C1 segment of cervical spinal cord (tissue), 14 donors: Measurements from ENCODE around the gene CNKSR1.

Experiments
- DNase-seq, 14 donors: peaks; one replicate each; lab custom pipeline; 2025; lab: John Stamatoyannopoulos, UW

Gene CNKSR1

GRCh38 chr1:26184086-26184485 is 6.8 kb downstream of the CNKSR1 start:
- DNase-seq, result no peak

- no peak for DNase-seq
Observed at GRCh38 chr1:26184883-26185282, 7.6 kb downstream of the CNKSR1 start.

DNA sequence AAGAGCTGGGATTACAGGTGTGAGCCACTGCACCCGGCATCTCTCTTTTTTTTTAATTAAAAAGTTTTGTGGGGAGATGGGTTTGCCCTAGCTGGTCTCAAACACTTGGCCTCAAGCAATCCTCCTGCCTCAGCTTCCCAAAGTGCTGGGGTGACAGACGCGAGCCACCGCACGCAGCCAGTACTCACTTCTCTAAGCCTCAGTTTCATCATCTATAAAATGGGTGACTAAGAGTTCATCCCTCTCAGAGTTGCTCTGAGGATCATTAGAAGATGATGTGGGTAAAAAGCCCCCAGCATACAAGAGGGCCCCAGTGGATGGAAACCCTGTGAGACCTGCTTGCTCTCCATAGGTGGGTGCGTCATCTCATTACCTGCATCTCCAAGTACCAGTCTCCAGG is 10.6 kb downstream of the CNKSR1 start:
- no peak for DNase-seq

- no peak for DNase-seq
Observed at GRCh38 chr1:26188477-26188876, 11.2 kb downstream of the CNKSR1 start.

DNA sequence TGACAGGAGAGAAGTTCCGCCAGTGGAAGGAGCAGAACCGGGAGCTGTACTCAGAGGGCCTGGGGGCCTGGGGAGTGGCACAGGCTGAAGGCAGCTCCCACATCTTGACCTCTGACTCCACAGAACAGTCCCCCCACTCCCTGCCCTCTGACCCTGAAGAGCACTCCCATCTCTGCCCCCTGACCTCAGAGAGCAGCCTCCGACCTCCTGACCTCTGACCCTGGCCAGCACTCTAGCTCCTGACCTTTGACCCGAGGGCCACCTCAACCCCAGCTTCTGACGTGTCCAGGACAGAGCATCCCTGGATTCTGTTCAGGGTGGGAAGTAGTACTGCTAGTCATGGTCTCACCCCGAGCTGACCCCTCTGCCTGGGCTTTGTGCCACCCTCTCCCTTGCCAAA is 12.0 kb downstream of the CNKSR1 start:
- no peak for DNase-seq

DNA sequence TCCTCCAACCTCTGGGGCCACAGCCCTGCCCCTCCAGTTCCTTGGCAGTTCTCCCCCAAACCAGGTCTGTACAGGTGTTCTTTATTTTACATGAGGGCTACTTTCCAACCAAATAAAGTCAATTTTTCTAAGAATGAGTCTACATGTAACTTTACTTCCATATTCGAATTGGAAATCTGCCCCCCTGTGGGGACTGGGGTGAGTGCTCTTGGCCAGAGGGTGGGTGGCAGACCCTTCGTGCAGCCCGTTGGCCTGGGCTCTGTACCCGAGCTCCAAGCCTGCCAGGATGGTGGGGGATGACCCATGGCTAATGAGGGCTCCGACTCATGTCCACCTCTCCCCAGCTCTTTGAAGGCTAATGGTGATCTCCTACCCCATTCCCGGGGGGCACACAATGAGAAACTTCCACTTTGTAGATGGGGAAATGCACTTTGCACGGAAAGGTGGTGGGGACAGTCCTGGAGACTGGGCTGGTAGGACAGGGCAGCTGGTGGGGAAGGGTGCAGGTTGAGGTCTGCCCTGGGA is 12.5 kb downstream of the CNKSR1 start:
- no peak for DNase-seq

- DNase-seq, result peak in 1 of 14 donors; percentile 2
Observed at GRCh38 chr1:26190373-26190987, 13.2 kb downstream of the CNKSR1 start, which contains the start of gene CATSPER4. TSS of gene CATSPER4 (plus strand) at chr1:26190602. CDS start at chr1:26190628, 26 bp downstream.

DNA sequence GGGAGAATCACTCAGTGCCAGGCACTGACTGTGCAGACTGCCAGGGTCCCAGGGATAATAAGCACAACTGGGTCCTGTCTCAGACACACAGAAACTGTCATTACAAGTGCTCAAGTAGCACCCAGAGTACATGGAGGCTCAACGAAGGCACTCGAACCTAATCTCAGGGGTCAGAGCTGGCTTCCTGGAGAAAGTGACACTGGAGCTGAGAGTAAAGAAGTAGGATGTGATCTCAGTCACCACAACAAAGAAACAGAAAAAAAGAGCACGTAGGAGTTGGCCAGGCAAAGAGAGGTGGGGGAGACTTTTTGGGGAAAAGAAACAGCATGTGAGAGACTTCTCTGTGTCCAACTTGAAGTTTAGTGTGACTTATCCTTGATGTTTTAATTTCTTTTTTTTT is 14.4 kb downstream of the CNKSR1 start:
- no peak for DNase-seq

DNA sequence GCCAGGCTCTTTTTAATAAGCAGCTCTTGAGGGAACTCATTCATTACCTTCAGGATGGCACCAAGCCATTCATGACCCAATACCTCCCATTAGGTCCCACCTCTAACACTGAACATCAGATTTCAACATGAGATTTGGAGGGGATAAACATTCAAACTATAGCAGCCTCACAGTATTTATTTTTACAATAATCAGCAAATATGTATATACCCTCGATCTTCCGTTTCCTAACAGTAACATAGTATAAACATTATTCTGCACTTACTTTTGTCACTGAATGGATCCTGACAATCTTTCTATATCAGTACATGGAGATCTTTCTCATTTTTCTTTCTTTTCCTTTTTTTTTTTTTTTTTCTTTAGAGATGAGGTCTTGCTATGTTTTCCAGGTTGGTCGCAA is 18.5 kb downstream of the CNKSR1 start:
- no peak for DNase-seq

DNA sequence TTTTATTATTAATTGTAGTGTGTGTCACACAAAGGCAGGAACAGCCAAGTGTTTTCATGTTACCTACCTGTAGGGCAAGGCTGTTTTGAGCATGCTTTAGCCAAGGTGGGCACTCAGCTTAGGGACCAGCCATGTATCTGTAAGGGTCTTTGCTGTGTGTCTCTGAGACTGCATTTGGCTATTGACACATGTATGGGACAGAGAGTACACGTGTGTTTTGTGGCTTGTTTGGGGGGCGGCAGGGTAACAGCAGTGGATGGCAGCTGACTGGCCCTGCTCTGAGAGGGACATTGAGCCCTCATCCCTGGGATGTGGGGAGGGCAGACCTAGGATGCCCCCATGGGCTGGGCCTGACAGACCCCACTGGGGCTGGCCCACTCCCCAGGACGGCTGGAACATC is 20.0 kb downstream of the CNKSR1 start:
- no peak for DNase-seq

- no peak for DNase-seq
Observed at GRCh38 chr1:26197813-26198212, 20.5 kb downstream of the CNKSR1 start.

DNA sequence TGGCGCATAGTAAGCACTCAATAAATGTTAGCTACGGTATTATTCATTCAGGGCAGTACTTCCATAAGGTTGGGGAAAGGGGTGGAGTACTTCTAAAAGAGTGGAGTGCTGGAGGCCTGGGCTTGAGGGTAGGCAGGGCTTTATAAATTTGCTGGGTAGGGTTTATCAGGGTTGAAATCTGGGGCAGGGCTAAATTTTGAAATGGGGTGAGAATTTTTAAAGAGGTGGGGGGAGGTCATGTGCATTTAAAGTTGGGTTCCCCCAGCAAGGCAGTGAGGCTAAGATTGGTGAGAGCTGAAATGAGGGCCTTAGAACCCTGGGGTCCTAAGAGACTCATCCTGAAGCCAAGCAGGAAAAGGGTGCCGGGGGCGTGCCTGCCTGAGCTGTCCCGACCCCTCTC is 23.1 kb downstream of the CNKSR1 start:
- no peak for DNase-seq

GRCh38 chr1:26203642-26204318 is 26.5 kb downstream of the CNKSR1 start:
- DNase-seq, result no peak

DNA sequence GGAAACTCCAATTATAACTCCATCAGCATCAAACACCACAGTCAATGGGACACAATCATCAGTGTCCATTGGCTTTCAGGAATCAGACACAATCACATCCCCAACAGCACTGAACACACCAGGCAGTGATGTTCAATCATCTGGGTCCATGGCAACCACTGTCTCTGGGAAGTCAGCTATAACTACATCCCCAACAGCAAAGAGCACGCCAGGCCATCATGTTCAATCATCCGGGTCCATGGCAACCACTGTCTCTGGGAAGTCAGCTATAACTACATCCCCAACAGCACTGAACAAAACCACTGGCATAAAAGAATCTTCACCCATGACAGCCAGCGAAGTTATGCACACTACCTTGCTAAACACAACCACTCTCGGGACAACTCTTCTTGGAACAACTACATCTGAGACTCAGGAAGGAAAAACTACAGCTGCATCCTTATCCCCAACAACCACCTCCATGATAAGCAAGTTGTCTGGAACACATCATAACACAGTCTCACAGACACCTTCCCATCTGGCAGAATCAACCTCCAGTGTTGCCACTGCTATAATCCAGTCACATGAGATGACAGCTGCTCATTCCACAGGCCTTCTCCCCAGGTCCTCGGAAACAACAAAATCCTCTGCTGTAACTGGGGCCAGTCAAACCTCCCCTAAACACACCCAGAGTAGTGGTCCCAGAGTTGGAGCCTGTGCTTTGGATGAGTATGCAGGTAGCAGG is 33.0 kb downstream of the CNKSR1 start:
- no peak for DNase-seq

GRCh38 chr1:26212726-26213125 is 35.4 kb downstream of the CNKSR1 start:
- DNase-seq, result no peak

- DNase-seq, result no peak
Observed at GRCh38 chr1:26213335-26213905, 36.1 kb downstream of the CNKSR1 start.

DNA sequence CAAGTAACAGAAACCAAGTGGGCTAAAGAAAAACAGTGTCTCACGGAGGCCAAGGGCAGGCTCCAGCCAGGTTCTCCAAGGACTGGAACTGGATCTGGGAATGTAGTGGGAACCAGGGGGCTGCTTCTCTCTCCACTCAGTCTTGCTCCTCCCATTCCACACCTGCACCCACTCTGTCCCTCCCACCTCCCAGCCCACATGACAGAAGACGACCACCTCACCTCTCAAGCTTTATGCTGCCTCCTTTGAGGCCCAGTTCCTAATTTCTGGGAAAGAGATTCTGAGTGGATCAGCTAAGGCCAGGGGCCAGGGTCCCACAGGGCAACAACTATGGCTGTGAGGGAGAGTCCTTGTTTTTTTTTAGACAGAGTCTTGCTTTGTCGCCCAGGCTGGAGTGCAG is 38.0 kb downstream of the CNKSR1 start:
- no peak for DNase-seq

DNA sequence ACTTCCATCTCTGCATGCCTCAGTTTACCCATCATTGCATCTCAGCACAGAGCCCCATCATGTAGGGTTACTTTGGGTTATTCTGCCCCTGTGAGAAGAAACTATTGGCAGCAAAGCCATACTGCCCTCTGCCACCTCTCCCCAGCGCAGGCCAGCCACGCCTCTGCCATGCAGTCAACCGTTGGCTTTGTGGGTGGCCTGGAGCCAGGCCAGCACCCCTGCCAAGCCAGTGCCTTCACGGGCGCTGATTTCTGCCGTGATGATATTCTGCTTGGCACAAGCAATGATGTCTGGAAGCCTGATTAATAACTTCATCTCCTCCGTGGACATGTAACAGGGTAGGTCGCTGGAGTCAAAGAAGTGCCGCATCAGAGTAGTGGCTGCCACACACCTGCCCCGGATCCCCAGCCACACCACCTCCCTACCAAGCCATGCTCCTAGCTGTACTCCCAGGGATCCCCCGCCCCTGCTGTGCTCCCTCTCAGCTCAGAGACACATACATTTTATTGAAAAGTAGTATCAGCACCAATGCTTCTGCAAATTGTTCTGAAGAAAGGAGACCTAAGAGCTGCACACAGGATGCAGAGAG is 41.7 kb downstream of the CNKSR1 start:
- no peak for DNase-seq

GRCh38 chr1:26220199-26220912 is 43.1 kb downstream of the CNKSR1 start:
- DNase-seq, result no peak

DNA sequence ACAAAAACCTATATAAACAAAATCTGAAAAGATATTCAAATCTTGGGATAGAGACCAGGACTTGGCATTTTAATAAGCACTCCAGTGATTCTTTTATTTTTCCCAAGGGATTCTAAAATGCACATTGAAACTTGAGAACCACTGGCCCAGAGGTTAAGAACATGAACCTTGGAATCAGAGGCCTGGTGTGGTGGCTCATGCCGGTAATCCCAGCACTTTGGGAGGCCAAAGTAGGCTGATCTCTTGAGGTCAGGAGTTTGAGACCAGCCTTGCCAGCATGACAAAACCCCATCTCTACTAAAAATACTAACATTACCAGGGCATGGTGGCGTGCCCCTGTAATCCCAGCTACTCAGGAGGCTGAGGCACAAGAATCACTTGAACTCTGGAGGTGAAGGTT is 43.8 kb downstream of the CNKSR1 start:
- DNase-seq, result no peak

- no peak for DNase-seq
Observed at GRCh38 chr1:26224606-26225005, 47.3 kb downstream of the CNKSR1 start.
